ENCODE measurements around the gene PARL. TPM values are rescaled to one million over a fixed set of nuclear protein-coding genes. Genes with fewer than 3 reads are reported as not detected.
A peak's percentile ranks its signal among the peaks of the same experiment; 100 is the strongest.

Gene PARL
- total and polyA plus RNA-seq, 2 of the 13 experiments (the other 11 are each of a cell fraction or from before 2014, with no cell fraction given), result 46.3 to 58.6 TPM

DNA sequence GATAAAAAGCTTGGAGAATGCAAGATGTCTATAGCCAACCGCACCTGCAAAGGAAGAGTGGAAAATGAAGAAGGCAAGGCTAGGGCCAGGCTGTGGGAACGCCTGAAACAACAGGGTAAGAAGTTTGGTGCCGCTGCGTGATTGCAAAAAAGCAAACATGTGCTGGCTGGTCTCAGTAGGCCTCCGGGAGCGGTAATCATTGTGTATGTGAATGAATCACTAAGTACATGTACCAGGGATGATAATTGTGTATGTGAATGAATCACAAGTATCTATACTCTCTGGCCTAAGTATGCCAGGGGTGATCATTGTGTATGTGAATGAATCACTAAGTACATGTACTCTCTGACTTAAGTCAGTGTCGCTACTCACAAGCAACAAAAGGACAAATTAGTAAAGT lies 40.3 kb upstream of the PARL start:
- Histone ChIP-seq H3K79me2 (ENCODE audit: insufficient read depth, low read length) (no peaks in the 10 kb centered on the region), H3K27me3 (ENCODE audit: control insufficient read depth in 1 of 2, insufficient read depth in 2 of 2, low read length in 2 of 2) (no peaks in the 10 kb centered on the region), H2AFZ (ENCODE audit: low read length) (no peak overlapping the region), H3K9ac (ENCODE audit: insufficient read depth, low read depth, low read length) (no peak overlapping the region), H3K4me1 (ENCODE audit: insufficient read depth, low read length) (peaks cover 5% of the 10 kb centered on the region), H3K4me3 (replicated peaks in 1 of 3; ENCODE audit: insufficient read depth in 1 of 3, low read depth in 2 of 3, low read length in 3 of 3) (no peak overlapping the region), H3K9me3 (ENCODE audit: low read length) (no peaks in the 10 kb centered on the region), H3K36me3 (replicated peaks in 1 of 2; ENCODE audit: control insufficient read depth in 1 of 2, insufficient read depth in 2 of 2, low read length in 2 of 2) (peaks cover 3 to 9% of the 10 kb centered on the region in 2 experiments; a peak in 4 of 5 replicates), H3K4me2 (ENCODE audit: low read depth, low read length) (no peak overlapping the region), H3K27ac (ENCODE audit: extremely low read length, insufficient read depth, low read length) (no peak overlapping the region), H4K20me1 (ENCODE audit: insufficient read depth, low read length) (no peaks in the 10 kb centered on the region)
- CTCF ChIA-PET (ENCODE audit: low intra/inter-chr PET ratio, low total read pairs), result no interaction called here
- TF ChIP-seq, protein P1, sequence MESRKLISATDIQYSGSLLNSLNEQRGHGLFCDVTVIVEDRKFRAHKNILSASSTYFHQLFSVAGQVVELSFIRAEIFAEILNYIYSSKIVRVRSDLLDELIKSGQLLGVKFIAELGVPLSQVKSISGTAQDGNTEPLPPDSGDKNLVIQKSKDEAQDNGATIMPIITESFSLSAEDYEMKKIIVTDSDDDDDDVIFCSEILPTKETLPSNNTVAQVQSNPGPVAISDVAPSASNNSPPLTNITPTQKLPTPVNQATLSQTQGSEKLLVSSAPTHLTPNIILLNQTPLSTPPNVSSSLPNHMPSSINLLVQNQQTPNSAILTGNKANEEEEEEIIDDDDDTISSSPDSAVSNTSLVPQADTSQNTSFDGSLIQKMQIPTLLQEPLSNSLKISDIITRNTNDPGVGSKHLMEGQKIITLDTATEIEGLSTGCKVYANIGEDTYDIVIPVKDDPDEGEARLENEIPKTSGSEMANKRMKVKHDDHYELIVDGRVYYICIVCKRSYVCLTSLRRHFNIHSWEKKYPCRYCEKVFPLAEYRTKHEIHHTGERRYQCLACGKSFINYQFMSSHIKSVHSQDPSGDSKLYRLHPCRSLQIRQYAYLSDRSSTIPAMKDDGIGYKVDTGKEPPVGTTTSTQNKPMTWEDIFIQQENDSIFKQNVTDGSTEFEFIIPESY (CRISPR knock-in tag; IDR thresholded peaks at IDR 0.05), result peak; percentile 65; the same call in 1 of the 2 replicates
- TF ChIP-seq ZNF513 (CRISPR knock-in tag; conservative IDR thresholded peaks at IDR 0.05), result no peak
- BruUV-seq (replicated peaks), result no TSS peak
- whole genome bisulfite sequencing (ENCODE audit: low lambda C conversion rate), result 91% methylated on average over 7 of the region's 7 CpGs
- DNase-seq (ENCODE audit: low spot score), result no peak
- POLR2A ChIA-PET, result no interaction called here
- no peak for FAIRE-seq
- ATAC-seq, result no peak
- intact Hi-C loops (cut with micrococcal nuclease; ENCODE audit: unreplicated experiment) (no loop called here), in situ Hi-C loops (cut with HindIII; ENCODE audit: extremely low pct_ligation_motif_present, low pct_unique_long_range_greater_than_20kb) (no loop called here)

GRCh38 chr3:183924543-183924942 lies 39.9 kb upstream of the PARL start:
- no peak overlapping the region for H3K4me3 ChIP-seq (replicated peaks in 1 of 3; ENCODE audit: insufficient read depth in 1 of 3, low read depth in 2 of 3, low read length in 3 of 3)
- H3K79me2 ChIP-seq (ENCODE audit: insufficient read depth, low read length), result no peaks in the 10 kb centered on the region
- ChIA-PET POLR2A (no interaction called here), CTCF (ENCODE audit: low intra/inter-chr PET ratio, low total read pairs) (no interaction called here)
- H3K36me3 ChIP-seq (replicated peaks in 1 of 2; ENCODE audit: control insufficient read depth in 1 of 2, insufficient read depth in 2 of 2, low read length in 2 of 2), result peaks cover 3 to 9% of the 10 kb centered on the region in 2 experiments; a peak in 4 of 5 replicates
- no peak for TF ChIP-seq SALL2 (CRISPR knock-in tag; IDR thresholded peaks at IDR 0.05)
- TF ChIP-seq ZNF569 (CRISPR knock-in tag; IDR thresholded peaks at IDR 0.05; ENCODE audit: borderline replicate concordance), result no peak
- TF ChIP-seq FIP1L1 (IDR thresholded peaks at IDR 0.05; ENCODE audit: borderline replicate concordance, insufficient read depth, low read depth, low read length), result no peak
- TF ChIP-seq CEBPB (IDR thresholded peaks at IDR 0.05; ENCODE audit: borderline replicate concordance, low read depth, low read length), result peak; percentile 3; the same call in 1 of the 2 replicates
- DNase-seq (ENCODE audit: low spot score) (no peak), ATAC-seq (no peak), FAIRE-seq (no peak)
- H3K4me2 ChIP-seq (ENCODE audit: low read depth, low read length), result no peak overlapping the region
- in situ Hi-C loops (cut with HindIII; ENCODE audit: extremely low pct_ligation_motif_present, low pct_unique_long_range_greater_than_20kb), result no loop called here
- no peak overlapping the region for H3K9ac ChIP-seq (ENCODE audit: insufficient read depth, low read depth, low read length)
- H2AFZ ChIP-seq (ENCODE audit: low read length), result no peak overlapping the region
- H3K4me1 ChIP-seq (ENCODE audit: insufficient read depth, low read length), result peaks cover 1% of the 10 kb centered on the region
- H3K27ac ChIP-seq (ENCODE audit: extremely low read length, insufficient read depth, low read length), result no peak overlapping the region
- BruUV-seq (replicated peaks), result no TSS peak
- H3K27me3 ChIP-seq (ENCODE audit: control insufficient read depth in 1 of 2, insufficient read depth in 2 of 2, low read length in 2 of 2), result no peaks in the 10 kb centered on the region
- WGBS (ENCODE audit: low lambda C conversion rate), result 95% methylated on average over 3 of the region's 3 CpGs
- no peaks in the 10 kb centered on the region for H4K20me1 ChIP-seq (ENCODE audit: insufficient read depth, low read length)
- H3K9me3 ChIP-seq (ENCODE audit: low read length), result no peaks in the 10 kb centered on the region
- intact Hi-C loops (cut with micrococcal nuclease; ENCODE audit: unreplicated experiment), result no loop called here

Data from HepG2 (cell line).